GM10248 (cell line): Measurements from ENCODE around the gene TAF3.

Experiments
- CTCF ChIA-PET: fragments of 300-600 bp; sonication (Branson Sonifier 250); formaldehyde crosslinking; extraction: SDS; loops from one replicate; lab custom pipeline; 2021; ENCODE audit warnings: antibody characterized with exemption; lab: Yijun Ruan, JAX
- POLR2A ChIA-PET: fragments of 350-650 bp; sonication (Branson Sonifier 250); formaldehyde crosslinking; extraction: SDS; loops from one replicate; lab custom pipeline; 2020; ENCODE audit warnings: antibody characterized with exemption; lab: Yijun Ruan, JAX
- DNase-seq: peaks from one replicate; pipeline ENCODE4 v3.0.0; 2012; ENCODE audit errors: extremely low spot score
- TF ChIP-seq, protein P1 (sequence below): IDR thresholded peaks from 2 replicates; pipeline ENCODE4 v1.5.1; 2012; ENCODE audit warnings: mild to moderate bottlenecking, low read depth; ENCODE audit errors: extremely low read depth, missing control alignments, control extremely low read depth

TAF3 gene

DNA sequence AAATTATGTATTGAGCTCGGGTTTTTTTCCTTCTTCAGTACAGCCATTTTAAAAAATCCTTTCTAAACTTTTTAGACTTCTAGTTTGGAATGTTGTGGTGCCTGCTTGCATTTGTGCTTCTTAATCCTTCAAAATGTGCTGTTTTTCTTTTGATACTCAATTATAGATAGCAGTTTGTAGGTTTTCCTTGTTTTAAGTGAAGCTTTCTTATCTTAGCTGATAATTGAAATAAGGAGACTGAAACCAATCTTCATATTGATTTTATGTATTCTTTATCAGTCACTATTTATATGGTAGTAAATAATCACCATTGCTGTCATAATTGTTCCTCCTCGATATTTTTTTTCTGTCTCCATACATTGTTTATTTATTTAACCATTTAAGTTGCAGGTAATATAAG is 56.6 kb downstream of the TAF3 start:
- DNase-seq, result no peak
- POLR2A ChIA-PET, result no interaction called here
- TF ChIP-seq, protein P1, sequence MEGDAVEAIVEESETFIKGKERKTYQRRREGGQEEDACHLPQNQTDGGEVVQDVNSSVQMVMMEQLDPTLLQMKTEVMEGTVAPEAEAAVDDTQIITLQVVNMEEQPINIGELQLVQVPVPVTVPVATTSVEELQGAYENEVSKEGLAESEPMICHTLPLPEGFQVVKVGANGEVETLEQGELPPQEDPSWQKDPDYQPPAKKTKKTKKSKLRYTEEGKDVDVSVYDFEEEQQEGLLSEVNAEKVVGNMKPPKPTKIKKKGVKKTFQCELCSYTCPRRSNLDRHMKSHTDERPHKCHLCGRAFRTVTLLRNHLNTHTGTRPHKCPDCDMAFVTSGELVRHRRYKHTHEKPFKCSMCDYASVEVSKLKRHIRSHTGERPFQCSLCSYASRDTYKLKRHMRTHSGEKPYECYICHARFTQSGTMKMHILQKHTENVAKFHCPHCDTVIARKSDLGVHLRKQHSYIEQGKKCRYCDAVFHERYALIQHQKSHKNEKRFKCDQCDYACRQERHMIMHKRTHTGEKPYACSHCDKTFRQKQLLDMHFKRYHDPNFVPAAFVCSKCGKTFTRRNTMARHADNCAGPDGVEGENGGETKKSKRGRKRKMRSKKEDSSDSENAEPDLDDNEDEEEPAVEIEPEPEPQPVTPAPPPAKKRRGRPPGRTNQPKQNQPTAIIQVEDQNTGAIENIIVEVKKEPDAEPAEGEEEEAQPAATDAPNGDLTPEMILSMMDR, result no peak
- CTCF ChIA-PET, result interaction anchor here (1.1 to 1.4 kb wide), 3 partner anchors 9 to 1335 kb away, joined by 3 to 4 read pairs (median 4); no protein-coding TSS in a partner anchor

DNA sequence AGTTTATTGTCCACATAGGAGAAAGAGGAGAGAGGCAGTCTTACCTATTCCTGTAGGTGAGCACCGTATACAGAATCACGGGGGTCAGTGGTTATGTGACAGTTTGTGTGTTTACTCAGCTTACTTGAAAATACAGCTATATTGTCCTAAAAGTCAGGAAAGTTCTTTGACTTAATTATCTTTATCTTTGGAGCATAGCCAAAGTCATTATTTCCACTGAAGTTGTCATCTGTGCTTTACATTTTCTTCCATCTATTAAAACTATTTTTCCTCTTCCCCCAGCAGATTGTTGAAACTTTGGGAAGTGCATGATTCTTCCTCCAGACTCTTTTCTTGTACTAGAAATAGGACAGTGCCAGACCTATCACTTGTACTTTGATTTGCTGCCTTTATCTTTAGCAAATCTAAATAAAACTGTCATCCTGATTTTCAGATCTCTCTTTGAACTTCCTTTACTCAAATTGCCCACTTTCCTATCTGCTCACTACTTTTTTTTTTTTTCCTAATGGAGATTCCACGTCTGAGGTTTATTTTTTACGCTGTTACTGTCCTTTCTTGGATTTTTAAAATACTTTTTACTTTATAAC is 58.3 kb downstream of the TAF3 start:
- CTCF ChIA-PET, result interaction anchor here (0.9 to 1.1 kb wide), 2 partner anchors 1332 to 1426 kb away, joined by 3 to 5 read pairs; no protein-coding TSS in a partner anchor
- TF ChIP-seq, protein P1, result no peak
- no peak for DNase-seq
- POLR2A ChIA-PET, result no interaction called here

DNA sequence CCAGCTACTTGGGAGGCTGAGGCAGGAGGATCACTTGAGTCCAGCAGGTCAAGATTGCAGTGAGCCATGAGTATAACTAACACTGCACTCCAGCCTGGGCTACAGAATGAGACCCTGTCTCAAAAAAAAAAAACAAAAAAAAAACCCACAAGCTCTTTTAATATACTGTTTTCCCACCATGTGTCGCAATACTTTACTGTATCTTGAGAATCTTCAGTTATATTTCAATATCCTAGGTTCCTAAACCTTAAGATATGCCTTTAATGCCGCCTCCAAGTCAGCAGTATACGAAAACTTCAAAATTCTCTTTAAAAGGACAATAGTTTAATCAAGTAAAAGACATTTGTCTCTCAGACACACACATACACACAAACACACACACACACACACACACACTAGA is 62.8 kb downstream of the TAF3 start:
- CTCF ChIA-PET, result interaction anchor here (0.6 to 1.2 kb wide), 3 partner anchors 9 to 356 kb away, joined by 3 to 5 read pairs (median 3); no protein-coding TSS in a partner anchor
- TF ChIP-seq, protein P1, result no peak
- no peak for DNase-seq
- POLR2A ChIA-PET, result no interaction called here

DNA sequence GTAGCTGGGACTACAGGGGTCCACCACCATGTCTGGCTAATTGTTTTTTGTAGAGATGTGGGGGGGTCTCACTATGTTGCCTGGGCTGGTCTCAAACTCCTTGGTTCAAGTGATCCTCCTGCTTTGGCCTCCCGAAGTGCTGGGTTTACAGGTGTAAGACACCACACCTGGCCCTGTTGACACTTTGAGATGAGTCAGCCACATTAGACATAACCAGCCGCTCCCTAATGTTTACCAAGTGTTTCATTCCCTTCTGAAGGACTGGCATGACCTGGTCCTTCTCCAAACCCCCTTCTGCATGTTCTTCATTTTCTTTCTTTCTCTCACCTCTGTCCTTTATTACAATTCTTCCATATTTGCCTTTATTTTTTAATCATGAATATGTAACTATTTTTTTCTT is 67.8 kb downstream of the TAF3 start:
- ChIA-PET CTCF (no interaction called here), POLR2A (no interaction called here)
- DNase-seq, result no peak
- TF ChIP-seq, protein P1, result no peak

DNA sequence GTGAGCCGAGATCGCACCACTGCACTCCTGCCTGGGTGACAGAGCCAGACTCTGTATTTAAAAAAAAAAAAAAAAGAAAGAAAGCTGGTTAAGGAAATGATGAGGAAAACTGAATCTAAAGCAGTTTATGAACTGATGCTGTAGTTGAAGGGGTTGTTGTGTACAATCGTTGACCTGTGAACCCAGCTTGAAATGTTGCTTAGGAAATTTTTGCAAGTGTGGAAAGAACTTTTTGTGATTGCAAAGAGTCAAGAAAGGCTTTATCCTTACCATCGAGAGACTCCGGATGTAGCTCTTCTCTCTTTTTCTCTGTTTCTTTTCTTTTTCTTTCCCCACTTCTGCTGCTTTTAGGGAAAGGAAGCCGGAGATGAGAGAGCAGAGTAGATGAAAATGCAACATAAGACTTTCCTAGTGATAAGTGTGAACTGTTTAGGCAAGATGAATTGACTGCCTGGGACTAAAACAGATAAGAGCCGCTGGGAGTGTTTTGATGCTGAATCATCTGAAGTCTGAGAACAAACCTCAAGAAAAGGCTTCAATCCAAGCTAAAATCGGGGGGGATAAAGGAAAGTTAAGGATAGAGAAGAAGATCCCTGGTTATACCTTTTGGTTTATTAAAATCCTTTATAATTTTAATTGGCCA is 69.0 kb downstream of the TAF3 start:
- DNase-seq, result no peak
- TF ChIP-seq, protein P1, result no peak
- POLR2A ChIA-PET, result no interaction called here
- CTCF ChIA-PET, result interaction anchor here (0.8 kb wide), 1 partner anchor 9 kb away, joined by 3 read pairs; no protein-coding TSS in a partner anchor

DNA sequence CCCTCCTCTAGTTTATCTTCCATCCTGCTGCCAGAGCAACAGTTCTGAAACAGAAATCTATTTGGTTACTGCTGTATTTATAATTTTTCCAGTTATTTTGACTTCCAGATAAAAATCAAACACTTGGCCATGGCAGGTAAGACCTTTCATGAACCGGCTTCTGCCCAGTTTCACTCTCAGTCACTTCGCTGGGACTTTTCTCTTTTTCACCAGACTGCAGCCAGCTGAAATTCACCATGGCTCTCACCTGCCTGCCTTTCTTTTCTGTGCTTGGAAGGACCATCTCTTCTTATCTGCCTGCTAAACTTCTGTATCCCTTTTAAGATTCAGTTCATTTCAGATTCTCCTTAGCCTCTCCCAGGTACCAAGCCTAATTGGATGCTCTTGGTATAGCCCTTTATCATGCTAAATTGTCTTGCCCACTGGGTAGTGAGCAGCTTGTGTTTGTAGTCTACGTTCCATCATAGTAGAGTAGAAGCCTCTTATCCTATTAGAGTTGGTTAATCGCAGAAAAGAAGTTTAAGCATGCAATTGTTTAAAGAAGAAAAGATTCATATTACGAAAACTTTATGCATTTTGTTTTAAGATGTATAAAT is 71.7 kb downstream of the TAF3 start:
- CTCF ChIA-PET, result interaction anchor here (1.5 kb wide), 1 partner anchor 365 kb away, joined by 3 read pairs; no protein-coding TSS in a partner anchor
- POLR2A ChIA-PET, result no interaction called here
- TF ChIP-seq, protein P1, result no peak
- DNase-seq, result no peak
